Neuron (in vitro differentiated cells): ENCODE data around the gene CHAF1A.

Experiments used
- H2AFZ ChIP-seq: one replicate; pipeline ENCODE4 v1.6.1; 2013; ENCODE audit warnings: low read depth, mild to moderate bottlenecking, inconsistent platforms, low read length, moderate library complexity
- H3K27me3 ChIP-seq: one replicate; pipeline ENCODE4 v1.6.1; 2013; ENCODE audit warnings: low read length; ENCODE audit not compliant: insufficient read depth
- H3K36me3 ChIP-seq: one replicate; pipeline ENCODE4 v1.6.1; 2013; ENCODE audit warnings: low read length; ENCODE audit not compliant: insufficient read depth
- H3K4me1 ChIP-seq: one replicate; pipeline ENCODE4 v1.6.1; 2013; ENCODE audit warnings: low read length; ENCODE audit not compliant: insufficient read depth
- H3K4me3 ChIP-seq: 2 replicates; pipeline ENCODE4 v1.5.1; 2013; ENCODE audit warnings: mild to moderate bottlenecking, low read length, moderate library complexity
- H3K9me3 ChIP-seq: one replicate; pipeline ENCODE4 v1.6.1; 2013; ENCODE audit warnings: low read length

The CHAF1A gene

DNA sequence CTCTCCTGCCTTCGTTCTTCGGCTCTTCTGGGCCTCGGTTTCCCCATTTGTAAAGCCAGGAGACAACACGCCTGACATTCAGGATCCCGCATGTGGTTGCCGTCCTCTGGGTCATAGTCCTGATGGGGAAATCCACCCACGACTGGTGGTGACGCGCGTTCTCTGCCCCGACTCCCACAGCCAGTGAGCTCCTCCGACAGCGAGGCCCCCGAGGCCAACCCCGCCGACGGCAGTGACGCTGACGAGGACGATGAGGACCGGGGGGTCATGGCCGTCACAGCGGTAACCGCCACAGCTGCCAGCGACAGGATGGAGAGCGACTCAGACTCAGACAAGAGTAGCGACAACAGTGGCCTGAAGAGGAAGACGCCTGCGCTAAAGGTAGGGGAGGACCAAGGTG, 86.1 kb downstream of the CHAF1A start:
- H3K4me1 ChIP-seq, result no peaks in the 10 kb centered on the region
- no peaks in the 10 kb centered on the region for H3K9me3 ChIP-seq
- H3K4me3 ChIP-seq, result no peak overlapping the region
- peaks cover 47% of the 10 kb centered on the region for H3K36me3 ChIP-seq
- no peak overlapping the region for H2AFZ ChIP-seq
- no peaks in the 10 kb centered on the region for H3K27me3 ChIP-seq

DNA sequence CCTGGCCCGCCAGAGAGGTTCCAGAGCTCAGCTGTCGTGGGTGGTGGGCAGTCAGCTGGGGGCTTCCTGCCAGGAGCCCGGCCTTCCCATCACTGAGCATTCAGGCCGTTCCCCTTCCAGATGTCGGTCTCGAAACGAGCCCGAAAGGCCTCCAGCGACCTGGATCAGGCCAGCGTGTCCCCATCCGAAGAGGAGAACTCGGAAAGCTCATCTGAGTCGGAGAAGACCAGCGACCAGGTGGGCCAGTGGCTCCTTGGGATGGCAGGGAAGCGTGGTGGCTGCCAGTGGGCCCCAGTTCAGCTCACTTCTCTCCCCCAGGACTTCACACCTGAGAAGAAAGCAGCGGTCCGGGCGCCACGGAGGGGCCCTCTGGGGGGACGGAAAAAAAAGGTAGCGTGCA, 89.0 kb downstream of the CHAF1A start:
- H3K36me3 ChIP-seq, result peaks cover 61% of the 10 kb centered on the region
- no peaks in the 10 kb centered on the region for H3K27me3 ChIP-seq
- H3K9me3 ChIP-seq, result no peaks in the 10 kb centered on the region
- no peak overlapping the region for H2AFZ ChIP-seq
- no peak overlapping the region for H3K4me3 ChIP-seq
- no peaks in the 10 kb centered on the region for H3K4me1 ChIP-seq

DNA sequence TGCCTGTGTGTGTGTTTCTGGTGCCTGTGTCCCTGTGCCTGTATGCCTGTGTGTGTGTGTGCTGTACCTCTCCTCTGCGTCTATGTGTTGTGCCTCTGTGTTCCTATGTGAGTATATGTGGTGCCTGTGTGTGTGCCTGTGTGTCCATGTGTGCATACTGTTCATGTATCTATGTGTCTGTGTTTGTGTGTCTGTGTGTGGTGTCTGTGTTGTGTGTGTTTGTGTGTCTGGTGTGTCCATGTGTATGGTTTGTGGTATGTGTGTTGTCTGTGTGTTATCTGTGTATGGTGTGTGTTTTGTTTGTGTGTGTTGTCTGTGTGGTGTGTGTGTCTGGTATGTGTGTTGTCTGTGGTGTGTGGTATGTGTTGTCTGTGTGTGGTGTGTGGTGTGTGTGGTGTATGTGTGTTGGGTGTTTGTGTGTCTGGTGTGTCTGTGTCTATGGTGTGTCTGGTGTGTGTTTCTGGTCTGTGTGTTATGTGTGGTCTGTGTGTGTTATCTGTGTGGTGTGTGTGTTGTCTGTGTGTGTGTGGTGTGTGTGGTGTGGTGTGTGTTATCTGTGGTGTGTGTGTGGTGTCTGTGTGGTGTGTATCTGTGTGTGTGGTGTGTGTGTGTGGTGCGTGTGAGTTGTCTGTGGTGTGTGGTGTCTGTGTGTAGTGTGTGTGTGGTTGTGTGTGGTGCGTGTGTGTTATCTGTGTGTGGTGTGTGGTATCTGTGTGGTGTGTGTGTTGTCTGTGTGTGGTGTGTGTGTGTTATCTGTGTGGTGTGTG, 90.1 kb downstream of the CHAF1A start:
- H2AFZ ChIP-seq, result no peak overlapping the region
- no peak overlapping the region for H3K4me3 ChIP-seq
- no peaks in the 10 kb centered on the region for H3K27me3 ChIP-seq
- H3K36me3 ChIP-seq, result peaks cover 65% of the 10 kb centered on the region
- H3K4me1 ChIP-seq, result no peaks in the 10 kb centered on the region
- no peaks in the 10 kb centered on the region for H3K9me3 ChIP-seq
